GM12878 (cell line): ENCODE measurements around the gene ITGBL1. TPM values are rescaled to one million over a fixed set of nuclear protein-coding genes. Genes with fewer than 3 reads are reported as not detected.

Source experiments
- ATAC-seq: fragments of 200-7000 bp; cut with Tn5 transposase; 3 replicates; pipeline ENCODE4 v1.9.1; 2020; ENCODE audit warnings: mild to moderate bottlenecking, moderate library complexity
- BruUV-seq: library from RNA; stranded (reverse); fragments of 400-500 nt; replicated peaks from 2 replicates; lab custom pipeline; 2021; lab: Mats Ljungman, UMichigan
- CTCF ChIA-PET: fragments of 300-600 bp; sonication (Branson Sonifier 250); formaldehyde crosslinking; extraction: SDS; loops from one replicate; lab custom pipeline; 2021; ENCODE audit warnings: inconsistent platforms; lab: Yijun Ruan, JAX
- POLR2A ChIA-PET: fragments of 350-600 bp; formaldehyde crosslinking; extraction: SDS; loops from one replicate; lab custom pipeline; 2021; ENCODE audit warnings: inconsistent platforms; lab: Charles Lee
- RAD21 ChIA-PET: fragments of 300-600 bp; sonication (Branson Sonifier 250); formaldehyde crosslinking; loops from one replicate; lab custom pipeline; 2023; ENCODE audit warnings: antibody characterized with exemption; ENCODE audit not compliant: unreplicated experiment; lab: Charles Lee
- SMC1A ChIA-PET: fragments of 300-600 bp; sonication (Branson Sonifier 250); formaldehyde crosslinking; loops from one replicate; lab custom pipeline; 2023; ENCODE audit not compliant: unreplicated experiment, uncharacterized antibody; lab: Charles Lee
- DNase-seq: peaks from one replicate; pipeline ENCODE4 v3.0.0-alpha.2; 2011; ENCODE audit warnings: low read depth, low spot score
- FAIRE-seq: peaks from 3 replicates; lab custom pipeline; 2011; peaks lifted over from hg19 to GRCh38; lab: Jason Lieb, UNC
- H2AFZ ChIP-seq: 2 replicates; pipeline ENCODE4 v1.6.0; 2011; ENCODE audit warnings: low read depth, low read length, control low read depth; ENCODE audit not compliant: control insufficient read depth
- H3K27ac ChIP-seq: 2 replicates; pipeline ENCODE4 v1.5.1; 2011; ENCODE audit warnings: control low read depth; ENCODE audit not compliant: control insufficient read depth, insufficient read depth
- H3K27me3 ChIP-seq, 2 experiments: replicated peaks in 1 of 2; 2 replicates each; pipeline versions ENCODE4 v1.6.0 to v1.6.1; 2011; ENCODE audit warnings: low read length in 1 of 2; ENCODE audit not compliant: control insufficient read depth in 2 of 2, insufficient read depth in 2 of 2
- H3K36me3 ChIP-seq, 2 experiments: 2 replicates each; pipeline ENCODE4 v1.5.1; 2011; ENCODE audit warnings: low read length in 1 of 2; ENCODE audit not compliant: control insufficient read depth in 2 of 2, insufficient read depth in 2 of 2
- H3K4me1 ChIP-seq: 2 replicates; pipeline ENCODE4 v1.6.1; 2011; ENCODE audit warnings: mild to moderate bottlenecking, low read length, moderate library complexity, mixed read lengths; ENCODE audit not compliant: control insufficient read depth, insufficient read depth
- H3K4me2 ChIP-seq: 2 replicates; pipeline ENCODE4 v1.6.0; 2011; ENCODE audit warnings: control low read depth; ENCODE audit not compliant: control insufficient read depth, insufficient read depth
- H3K4me3 ChIP-seq: fragments of 200-600 bp; sonication (generic); 2 replicates; pipeline ENCODE4 v1.5.1; 2016
- H3K79me2 ChIP-seq: 2 replicates; pipeline ENCODE4 v1.6.0; 2011; ENCODE audit warnings: low read length; ENCODE audit not compliant: control insufficient read depth, insufficient read depth
- H3K9ac ChIP-seq: 2 replicates; pipeline ENCODE4 v1.8.0; 2011; ENCODE audit warnings: low read length, control low read depth, mixed read lengths; ENCODE audit not compliant: control insufficient read depth, insufficient read depth
- H3K9me3 ChIP-seq: replicated peaks from 3 replicates; pipeline ENCODE4 v1.5.1; 2011; ENCODE audit warnings: mild to moderate bottlenecking, low read length; ENCODE audit not compliant: control insufficient read depth, insufficient read depth
- H4K20me1 ChIP-seq: 2 replicates; pipeline ENCODE4 v1.6.0; 2011; ENCODE audit not compliant: control insufficient read depth, insufficient read depth
- CBX3 ChIP-seq: fragments of 200-600 bp; sonication (generic); IDR thresholded peaks from 2 replicates; pipeline ENCODE4 v1.6.1; 2016; ENCODE audit warnings: low read depth, borderline replicate concordance
- CHD1 ChIP-seq: IDR thresholded peaks from 2 replicates; pipeline ENCODE4 v1.6.1; 2012; ENCODE audit warnings: low read depth, low read length, improper control_type of control experiment
- CHD4 ChIP-seq: fragments of 200-600 bp; sonication (generic); IDR thresholded peaks from 2 replicates; pipeline ENCODE4 v1.6.1; 2016; ENCODE audit warnings: mild to moderate bottlenecking
- ESRRA ChIP-seq: IDR thresholded peaks from 2 replicates; pipeline ENCODE4 v1.6.1; 2012; ENCODE audit warnings: mild to moderate bottlenecking, low read length, improper control_type of control experiment
- SMAD5 ChIP-seq: IDR thresholded peaks from 2 replicates; pipeline ENCODE4 v1.6.1; 2016; ENCODE audit warnings: antibody characterized with exemption, low read depth
- TAF1 ChIP-seq: IDR thresholded peaks from 2 replicates; pipeline ENCODE4 v1.6.1; 2011; ENCODE audit warnings: mild to moderate bottlenecking, low read depth, low read length, borderline replicate concordance
- WGBS: methylation state at CpG from one replicate; pipeline ENCODE4 v1.1.6; 2016; ENCODE audit warnings: low lambda C conversion rate; ENCODE audit not compliant: insufficient replicate concordance, insufficient coverage; ENCODE audit errors: missing lambda C conversion rate; 5-methylcytosine and 5-hydroxymethylcytosine counted together
- in situ Hi-C: fragments of 300-500 bp; cut with MboI; formaldehyde crosslinking; loops from 9 replicates; pipeline ENCODE4 v1.14.3; 2018; ENCODE audit warnings: mixed read lengths
- intact Hi-C: fragments of 100-400 bp; cut with micrococcal nuclease; formaldehyde crosslinking; loops from one replicate; pipeline ENCODE4 v1.14.2; 2022; ENCODE audit not compliant: unreplicated experiment
- polyA plus RNA-seq, 11 experiments: library from polyadenylated mRNA; depleted of rRNA in 4 of 11; unstranded in 6 of 11; stranded (reverse) in 5 of 11; fragments of >200 nt; fragmentation: Nextera tagmentation in 4 of 11; fragmentation: Illumina TruSeq in 1 of 11; extraction: Ambion mirVana in 4 of 11; extraction: Trizol in 1 of 11; gene quantifications; 1 replicate in 1 of 11; 2 replicates in 10 of 11; pipeline versions ENCODE4 v1.2.1 to v1.2.3, GENCODE V29; 2011 to 2016; ENCODE audit warnings: inconsistent platforms in 2 of 11, missing spikeins in 2 of 11, low read depth in 1 of 11
- total RNA-seq, 4 experiments: library from RNA; depleted of rRNA in 3 of 4; stranded (reverse); fragments of >200 nt in 3 of 4; fragmentation: Illumina TruSeq in 1 of 4; extraction: Trizol in 1 of 4; gene quantifications; 2 replicates each; pipeline versions ENCODE4 v1.2.1 to v1.2.3, GENCODE V29; 2013 to 2021
- TF ChIP-seq, protein P1 (sequence below): fragments of 450-650 bp; IDR thresholded peaks from 2 replicates; pipeline ENCODE4 v1.6.1; 2017; ENCODE audit warnings: low read depth, mild to moderate bottlenecking, moderate library complexity
- TF ChIP-seq, protein P2 (sequence below): IDR thresholded peaks from 2 replicates; pipeline ENCODE4 v1.6.1; 2011; ENCODE audit warnings: low read depth, low read length, improper control_type of control experiment, borderline replicate concordance
- TF ChIP-seq, protein P3 (sequence below): fragments of 450-650 bp; IDR thresholded peaks from 2 replicates; pipeline ENCODE4 v1.6.1; 2017; ENCODE audit warnings: mild to moderate bottlenecking, moderate library complexity
- TF ChIP-seq, protein P4 (sequence below): fragments of 450-650 bp; IDR thresholded peaks from 2 replicates; pipeline ENCODE4 v1.6.1; 2016; ENCODE audit warnings: mild to moderate bottlenecking
- TF ChIP-seq, protein P5 (sequence below): fragments of 450-650 bp; formaldehyde crosslinking; IDR thresholded peaks from 2 replicates; pipeline ENCODE4 v1.4.0; 2020; ENCODE audit warnings: mild to moderate bottlenecking, moderate library complexity

Gene ITGBL1
- total and polyA plus RNA-seq, 10 of the 15 experiments (the other 5 are each of a cell fraction or from before 2014, with no cell fraction given), result 0.17 to 2.8 (median 0.28) TPM; not detected in 3

DNA sequence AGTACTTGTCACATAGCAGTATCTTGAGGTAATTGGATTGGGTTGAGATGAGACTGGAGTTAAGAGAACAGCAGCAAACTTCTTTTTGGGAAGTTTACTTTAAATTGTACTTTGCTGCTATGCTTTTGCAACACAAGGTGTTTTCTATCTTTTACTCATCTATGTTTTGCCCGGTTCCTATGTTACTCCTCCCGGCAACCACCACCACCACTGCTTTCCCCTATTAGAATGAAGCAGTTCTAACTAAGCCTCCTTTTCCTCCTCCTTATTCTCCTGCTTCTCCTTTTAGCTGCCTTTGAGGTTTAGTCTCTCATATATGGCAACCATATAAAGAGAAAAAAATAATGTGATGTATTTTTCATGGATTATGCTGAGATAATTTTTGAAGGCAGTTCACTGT lies 233.5 kb downstream of the ITGBL1 start (continued):
- no peak for TF ChIP-seq TAF1
- TF ChIP-seq, protein P1, sequence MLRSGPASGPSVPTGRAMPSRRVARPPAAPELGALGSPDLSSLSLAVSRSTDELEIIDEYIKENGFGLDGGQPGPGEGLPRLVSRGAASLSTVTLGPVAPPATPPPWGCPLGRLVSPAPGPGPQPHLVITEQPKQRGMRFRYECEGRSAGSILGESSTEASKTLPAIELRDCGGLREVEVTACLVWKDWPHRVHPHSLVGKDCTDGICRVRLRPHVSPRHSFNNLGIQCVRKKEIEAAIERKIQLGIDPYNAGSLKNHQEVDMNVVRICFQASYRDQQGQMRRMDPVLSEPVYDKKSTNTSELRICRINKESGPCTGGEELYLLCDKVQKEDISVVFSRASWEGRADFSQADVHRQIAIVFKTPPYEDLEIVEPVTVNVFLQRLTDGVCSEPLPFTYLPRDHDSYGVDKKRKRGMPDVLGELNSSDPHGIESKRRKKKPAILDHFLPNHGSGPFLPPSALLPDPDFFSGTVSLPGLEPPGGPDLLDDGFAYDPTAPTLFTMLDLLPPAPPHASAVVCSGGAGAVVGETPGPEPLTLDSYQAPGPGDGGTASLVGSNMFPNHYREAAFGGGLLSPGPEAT, result no peak
- TF ChIP-seq, protein P2, sequence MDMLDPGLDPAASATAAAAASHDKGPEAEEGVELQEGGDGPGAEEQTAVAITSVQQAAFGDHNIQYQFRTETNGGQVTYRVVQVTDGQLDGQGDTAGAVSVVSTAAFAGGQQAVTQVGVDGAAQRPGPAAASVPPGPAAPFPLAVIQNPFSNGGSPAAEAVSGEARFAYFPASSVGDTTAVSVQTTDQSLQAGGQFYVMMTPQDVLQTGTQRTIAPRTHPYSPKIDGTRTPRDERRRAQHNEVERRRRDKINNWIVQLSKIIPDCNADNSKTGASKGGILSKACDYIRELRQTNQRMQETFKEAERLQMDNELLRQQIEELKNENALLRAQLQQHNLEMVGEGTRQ, result no peak
- TF ChIP-seq, protein P3, sequence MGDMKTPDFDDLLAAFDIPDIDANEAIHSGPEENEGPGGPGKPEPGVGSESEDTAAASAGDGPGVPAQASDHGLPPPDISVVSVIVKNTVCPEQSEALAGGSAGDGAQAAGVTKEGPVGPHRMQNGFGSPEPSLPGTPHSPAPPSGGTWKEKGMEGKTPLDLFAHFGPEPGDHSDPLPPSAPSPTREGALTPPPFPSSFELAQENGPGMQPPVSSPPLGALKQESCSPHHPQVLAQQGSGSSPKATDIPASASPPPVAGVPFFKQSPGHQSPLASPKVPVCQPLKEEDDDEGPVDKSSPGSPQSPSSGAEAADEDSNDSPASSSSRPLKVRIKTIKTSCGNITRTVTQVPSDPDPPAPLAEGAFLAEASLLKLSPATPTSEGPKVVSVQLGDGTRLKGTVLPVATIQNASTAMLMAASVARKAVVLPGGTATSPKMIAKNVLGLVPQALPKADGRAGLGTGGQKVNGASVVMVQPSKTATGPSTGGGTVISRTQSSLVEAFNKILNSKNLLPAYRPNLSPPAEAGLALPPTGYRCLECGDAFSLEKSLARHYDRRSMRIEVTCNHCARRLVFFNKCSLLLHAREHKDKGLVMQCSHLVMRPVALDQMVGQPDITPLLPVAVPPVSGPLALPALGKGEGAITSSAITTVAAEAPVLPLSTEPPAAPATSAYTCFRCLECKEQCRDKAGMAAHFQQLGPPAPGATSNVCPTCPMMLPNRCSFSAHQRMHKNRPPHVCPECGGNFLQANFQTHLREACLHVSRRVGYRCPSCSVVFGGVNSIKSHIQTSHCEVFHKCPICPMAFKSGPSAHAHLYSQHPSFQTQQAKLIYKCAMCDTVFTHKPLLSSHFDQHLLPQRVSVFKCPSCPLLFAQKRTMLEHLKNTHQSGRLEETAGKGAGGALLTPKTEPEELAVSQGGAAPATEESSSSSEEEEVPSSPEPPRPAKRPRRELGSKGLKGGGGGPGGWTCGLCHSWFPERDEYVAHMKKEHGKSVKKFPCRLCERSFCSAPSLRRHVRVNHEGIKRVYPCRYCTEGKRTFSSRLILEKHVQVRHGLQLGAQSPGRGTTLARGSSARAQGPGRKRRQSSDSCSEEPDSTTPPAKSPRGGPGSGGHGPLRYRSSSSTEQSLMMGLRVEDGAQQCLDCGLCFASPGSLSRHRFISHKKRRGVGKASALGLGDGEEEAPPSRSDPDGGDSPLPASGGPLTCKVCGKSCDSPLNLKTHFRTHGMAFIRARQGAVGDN, result no peak

DNA sequence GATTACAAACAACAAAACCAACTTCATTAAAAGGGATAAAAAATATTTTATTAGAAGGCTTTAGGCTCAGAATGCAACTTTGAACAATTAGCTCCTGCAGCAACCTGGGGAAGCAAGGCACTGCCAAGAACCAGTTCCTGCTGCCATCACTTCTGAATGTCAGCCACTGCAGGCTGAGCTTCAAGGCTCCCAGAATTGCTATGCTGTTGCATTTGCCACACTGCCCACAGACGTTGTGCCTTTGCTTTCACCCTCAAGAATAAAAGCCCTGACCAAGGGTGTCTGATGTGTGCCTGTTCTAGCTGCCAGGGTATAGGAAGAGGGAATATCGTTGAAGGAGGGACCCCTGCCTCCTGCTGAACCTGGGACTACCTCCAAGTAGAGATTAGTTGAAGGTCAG lies 238.4 kb downstream of the ITGBL1 start:
- POLR2A ChIA-PET, result no interaction called here
- no peak overlapping the region for H3K4me2 ChIP-seq
- FAIRE-seq, result no peak
- H3K9ac ChIP-seq, result no peak overlapping the region
- in situ Hi-C loops, result no loop called here
- no peak overlapping the region for H2AFZ ChIP-seq
- no peaks in the 10 kb centered on the region; a peak in 1 of 4 replicates for H3K27me3 ChIP-seq
- SMC1A ChIA-PET, result interaction anchor here (1.3 kb wide), 1 partner anchor 13 kb away, joined by 6 read pairs; no protein-coding TSS in a partner anchor
- RAD21 ChIA-PET, result no interaction called here
- H3K9me3 ChIP-seq, result no peaks in the 10 kb centered on the region
- CTCF ChIA-PET, result no interaction called here
- H3K4me3 ChIP-seq, result no peak overlapping the region
- no peaks in the 10 kb centered on the region for H3K4me1 ChIP-seq
- WGBS, result 0% methylated on average over 2 of the region's 2 CpGs
- H3K27ac ChIP-seq, result no peak overlapping the region
- ATAC-seq, result no peak
- no peak for DNase-seq
- H3K36me3 ChIP-seq, result no peaks in the 10 kb centered on the region
- no TSS peak for BruUV-seq
- no peaks in the 10 kb centered on the region for H3K79me2 ChIP-seq
- intact Hi-C loops, result no loop called here
- no peaks in the 10 kb centered on the region for H4K20me1 ChIP-seq
- no peak for TF ChIP-seq CHD1
- TF ChIP-seq ESRRA, result no peak
- no peak for TF ChIP-seq SMAD5
- no peak for TF ChIP-seq CHD4
- TF ChIP-seq, protein P4, sequence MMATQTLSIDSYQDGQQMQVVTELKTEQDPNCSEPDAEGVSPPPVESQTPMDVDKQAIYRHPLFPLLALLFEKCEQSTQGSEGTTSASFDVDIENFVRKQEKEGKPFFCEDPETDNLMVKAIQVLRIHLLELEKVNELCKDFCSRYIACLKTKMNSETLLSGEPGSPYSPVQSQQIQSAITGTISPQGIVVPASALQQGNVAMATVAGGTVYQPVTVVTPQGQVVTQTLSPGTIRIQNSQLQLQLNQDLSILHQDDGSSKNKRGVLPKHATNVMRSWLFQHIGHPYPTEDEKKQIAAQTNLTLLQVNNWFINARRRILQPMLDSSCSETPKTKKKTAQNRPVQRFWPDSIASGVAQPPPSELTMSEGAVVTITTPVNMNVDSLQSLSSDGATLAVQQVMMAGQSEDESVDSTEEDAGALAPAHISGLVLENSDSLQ, result no peak
- TF ChIP-seq CBX3, result no peak
- TF ChIP-seq, protein P5, sequence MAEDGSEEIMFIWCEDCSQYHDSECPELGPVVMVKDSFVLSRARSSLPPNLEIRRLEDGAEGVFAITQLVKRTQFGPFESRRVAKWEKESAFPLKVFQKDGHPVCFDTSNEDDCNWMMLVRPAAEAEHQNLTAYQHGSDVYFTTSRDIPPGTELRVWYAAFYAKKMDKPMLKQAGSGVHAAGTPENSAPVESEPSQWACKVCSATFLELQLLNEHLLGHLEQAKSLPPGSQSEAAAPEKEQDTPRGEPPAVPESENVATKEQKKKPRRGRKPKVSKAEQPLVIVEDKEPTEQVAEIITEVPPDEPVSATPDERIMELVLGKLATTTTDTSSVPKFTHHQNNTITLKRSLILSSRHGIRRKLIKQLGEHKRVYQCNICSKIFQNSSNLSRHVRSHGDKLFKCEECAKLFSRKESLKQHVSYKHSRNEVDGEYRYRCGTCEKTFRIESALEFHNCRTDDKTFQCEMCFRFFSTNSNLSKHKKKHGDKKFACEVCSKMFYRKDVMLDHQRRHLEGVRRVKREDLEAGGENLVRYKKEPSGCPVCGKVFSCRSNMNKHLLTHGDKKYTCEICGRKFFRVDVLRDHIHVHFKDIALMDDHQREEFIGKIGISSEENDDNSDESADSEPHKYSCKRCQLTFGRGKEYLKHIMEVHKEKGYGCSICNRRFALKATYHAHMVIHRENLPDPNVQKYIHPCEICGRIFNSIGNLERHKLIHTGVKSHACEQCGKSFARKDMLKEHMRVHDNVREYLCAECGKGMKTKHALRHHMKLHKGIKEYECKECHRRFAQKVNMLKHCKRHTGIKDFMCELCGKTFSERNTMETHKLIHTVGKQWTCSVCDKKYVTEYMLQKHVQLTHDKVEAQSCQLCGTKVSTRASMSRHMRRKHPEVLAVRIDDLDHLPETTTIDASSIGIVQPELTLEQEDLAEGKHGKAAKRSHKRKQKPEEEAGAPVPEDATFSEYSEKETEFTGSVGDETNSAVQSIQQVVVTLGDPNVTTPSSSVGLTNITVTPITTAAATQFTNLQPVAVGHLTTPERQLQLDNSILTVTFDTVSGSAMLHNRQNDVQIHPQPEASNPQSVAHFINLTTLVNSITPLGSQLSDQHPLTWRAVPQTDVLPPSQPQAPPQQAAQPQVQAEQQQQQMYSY, result no peak
